ENCODE results near the gene URI1.

- TF ChIP-seq, protein P1, sequence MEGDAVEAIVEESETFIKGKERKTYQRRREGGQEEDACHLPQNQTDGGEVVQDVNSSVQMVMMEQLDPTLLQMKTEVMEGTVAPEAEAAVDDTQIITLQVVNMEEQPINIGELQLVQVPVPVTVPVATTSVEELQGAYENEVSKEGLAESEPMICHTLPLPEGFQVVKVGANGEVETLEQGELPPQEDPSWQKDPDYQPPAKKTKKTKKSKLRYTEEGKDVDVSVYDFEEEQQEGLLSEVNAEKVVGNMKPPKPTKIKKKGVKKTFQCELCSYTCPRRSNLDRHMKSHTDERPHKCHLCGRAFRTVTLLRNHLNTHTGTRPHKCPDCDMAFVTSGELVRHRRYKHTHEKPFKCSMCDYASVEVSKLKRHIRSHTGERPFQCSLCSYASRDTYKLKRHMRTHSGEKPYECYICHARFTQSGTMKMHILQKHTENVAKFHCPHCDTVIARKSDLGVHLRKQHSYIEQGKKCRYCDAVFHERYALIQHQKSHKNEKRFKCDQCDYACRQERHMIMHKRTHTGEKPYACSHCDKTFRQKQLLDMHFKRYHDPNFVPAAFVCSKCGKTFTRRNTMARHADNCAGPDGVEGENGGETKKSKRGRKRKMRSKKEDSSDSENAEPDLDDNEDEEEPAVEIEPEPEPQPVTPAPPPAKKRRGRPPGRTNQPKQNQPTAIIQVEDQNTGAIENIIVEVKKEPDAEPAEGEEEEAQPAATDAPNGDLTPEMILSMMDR (IDR thresholded peaks at IDR 0.05), result no peak
- no peak for TF ChIP-seq POLR2AphosphoS5 (IDR thresholded peaks at IDR 0.05)
These were observed 111.5 kb downstream of the URI1 start for GRCh38 chr19:30053558-30053957.
